ENCODE data around the gene OSBP2. TPM values are rescaled to one million over a fixed set of nuclear protein-coding genes. Genes with fewer than 3 reads are reported as not detected.

OSBP2 gene
- total and polyA plus RNA-seq, 2 of the 13 experiments (the other 11 are each of a cell fraction or from before 2014, with no cell fraction given): 5.0 to 7.7 TPM

DNA sequence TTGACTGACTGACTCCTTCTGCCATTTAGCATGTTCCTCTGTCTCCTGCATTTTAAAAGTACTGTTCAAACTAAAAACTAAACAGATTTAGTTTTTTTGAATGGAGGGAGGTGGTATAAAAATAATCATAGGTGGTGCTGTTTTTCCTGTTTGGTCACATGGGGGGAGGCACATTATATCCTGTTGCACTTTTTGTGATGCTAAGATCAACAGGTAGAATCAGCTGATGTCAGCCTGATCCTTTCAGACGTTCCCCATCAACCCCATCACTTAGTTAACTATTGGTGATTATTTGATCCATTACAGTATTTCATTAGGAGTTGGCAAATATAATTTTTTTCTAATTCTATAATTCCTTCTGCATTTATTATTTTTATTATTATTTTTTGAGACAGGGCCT, 5.1 kb upstream of the OSBP2 start (continued):
- TF ChIP-seq SP5 (CRISPR knock-in tag; IDR thresholded peaks at IDR 0.05; ENCODE audit: borderline replicate concordance, low read depth) (no peak), ZNF33B (CRISPR knock-in tag; IDR thresholded peaks at IDR 0.05) (no peak)
- TF ChIP-seq, protein P1, sequence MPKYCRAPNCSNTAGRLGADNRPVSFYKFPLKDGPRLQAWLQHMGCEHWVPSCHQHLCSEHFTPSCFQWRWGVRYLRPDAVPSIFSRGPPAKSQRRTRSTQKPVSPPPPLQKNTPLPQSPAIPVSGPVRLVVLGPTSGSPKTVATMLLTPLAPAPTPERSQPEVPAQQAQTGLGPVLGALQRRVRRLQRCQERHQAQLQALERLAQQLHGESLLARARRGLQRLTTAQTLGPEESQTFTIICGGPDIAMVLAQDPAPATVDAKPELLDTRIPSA (CRISPR knock-in tag; IDR thresholded peaks at IDR 0.05; ENCODE audit: borderline replicate concordance): no peak
- TF ChIP-seq, protein P2, sequence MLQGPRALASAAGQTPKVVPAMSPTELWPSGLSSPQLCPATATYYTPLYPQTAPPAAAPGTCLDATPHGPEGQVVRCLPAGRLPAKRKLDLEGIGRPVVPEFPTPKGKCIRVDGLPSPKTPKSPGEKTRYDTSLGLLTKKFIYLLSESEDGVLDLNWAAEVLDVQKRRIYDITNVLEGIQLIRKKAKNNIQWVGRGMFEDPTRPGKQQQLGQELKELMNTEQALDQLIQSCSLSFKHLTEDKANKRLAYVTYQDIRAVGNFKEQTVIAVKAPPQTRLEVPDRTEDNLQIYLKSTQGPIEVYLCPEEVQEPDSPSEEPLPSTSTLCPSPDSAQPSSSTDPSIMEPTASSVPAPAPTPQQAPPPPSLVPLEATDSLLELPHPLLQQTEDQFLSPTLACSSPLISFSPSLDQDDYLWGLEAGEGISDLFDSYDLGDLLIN (CRISPR knock-in tag; IDR thresholded peaks at IDR 0.05; ENCODE audit: borderline replicate concordance): no peak
- TF ChIP-seq, protein P3, sequence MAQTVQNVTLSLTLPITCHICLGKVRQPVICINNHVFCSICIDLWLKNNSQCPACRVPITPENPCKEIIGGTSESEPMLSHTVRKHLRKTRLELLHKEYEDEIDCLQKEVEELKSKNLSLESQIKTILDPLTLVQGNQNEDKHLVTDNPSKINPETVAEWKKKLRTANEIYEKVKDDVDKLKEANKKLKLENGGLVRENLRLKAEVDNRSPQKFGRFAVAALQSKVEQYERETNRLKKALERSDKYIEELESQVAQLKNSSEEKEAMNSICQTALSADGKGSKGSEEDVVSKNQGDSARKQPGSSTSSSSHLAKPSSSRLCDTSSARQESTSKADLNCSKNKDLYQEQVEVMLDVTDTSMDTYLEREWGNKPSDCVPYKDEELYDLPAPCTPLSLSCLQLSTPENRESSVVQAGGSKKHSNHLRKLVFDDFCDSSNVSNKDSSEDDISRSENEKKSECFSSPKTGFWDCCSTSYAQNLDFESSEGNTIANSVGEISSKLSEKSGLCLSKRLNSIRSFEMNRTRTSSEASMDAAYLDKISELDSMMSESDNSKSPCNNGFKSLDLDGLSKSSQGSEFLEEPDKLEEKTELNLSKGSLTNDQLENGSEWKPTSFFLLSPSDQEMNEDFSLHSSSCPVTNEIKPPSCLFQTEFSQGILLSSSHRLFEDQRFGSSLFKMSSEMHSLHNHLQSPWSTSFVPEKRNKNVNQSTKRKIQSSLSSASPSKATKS (CRISPR knock-in tag; IDR thresholded peaks at IDR 0.05): no peak

DNA sequence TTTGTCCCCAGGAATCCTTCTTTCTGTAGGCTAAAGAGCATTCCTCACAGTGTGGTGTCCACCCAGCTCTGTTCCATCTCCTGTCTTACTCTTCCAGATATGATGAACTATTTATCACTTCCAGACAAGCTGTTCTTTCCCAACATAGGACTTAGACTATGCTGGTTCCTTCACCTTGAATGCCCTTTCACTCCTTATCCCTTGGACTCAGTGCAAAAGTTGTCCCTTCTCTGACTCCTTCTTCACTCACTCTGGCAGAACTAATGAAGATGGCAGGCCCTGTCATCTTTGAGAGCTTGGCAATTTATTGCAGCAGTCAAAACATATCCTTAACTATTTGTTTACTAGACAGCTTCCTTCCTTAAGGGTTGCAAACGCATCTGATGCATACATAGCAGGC, 3.5 kb upstream of the OSBP2 start:
- no peak for FAIRE-seq
- ChIA-PET CTCF (ENCODE audit: low intra/inter-chr PET ratio, low total read pairs) (no interaction called here), POLR2A (no interaction called here)
- no peak overlapping the region for H3K9ac ChIP-seq (ENCODE audit: insufficient read depth, low read depth, low read length)
- no peaks in the 10 kb centered on the region for H3K79me2 ChIP-seq (ENCODE audit: insufficient read depth, low read length)
- 7% methylated on average over 1 of the region's 1 CpG for WGBS (ENCODE audit: low lambda C conversion rate)
- no peak for TF ChIP-seq DNMT1 (CRISPR knock-in tag; IDR thresholded peaks at IDR 0.05)
- TF ChIP-seq U2AF2 (IDR thresholded peaks at IDR 0.05; ENCODE audit: low read depth, low read length): no peak
- TF ChIP-seq SOX5 (CRISPR knock-in tag; IDR thresholded peaks at IDR 0.05; ENCODE audit: borderline replicate concordance): no peak
- no peak for TF ChIP-seq KMT2A (CRISPR knock-in tag; IDR thresholded peaks at IDR 0.05)
- no peak for TF ChIP-seq XRCC5 (optimal IDR thresholded peaks at IDR 0.05; ENCODE audit: low read length)
- TF ChIP-seq, protein P4, sequence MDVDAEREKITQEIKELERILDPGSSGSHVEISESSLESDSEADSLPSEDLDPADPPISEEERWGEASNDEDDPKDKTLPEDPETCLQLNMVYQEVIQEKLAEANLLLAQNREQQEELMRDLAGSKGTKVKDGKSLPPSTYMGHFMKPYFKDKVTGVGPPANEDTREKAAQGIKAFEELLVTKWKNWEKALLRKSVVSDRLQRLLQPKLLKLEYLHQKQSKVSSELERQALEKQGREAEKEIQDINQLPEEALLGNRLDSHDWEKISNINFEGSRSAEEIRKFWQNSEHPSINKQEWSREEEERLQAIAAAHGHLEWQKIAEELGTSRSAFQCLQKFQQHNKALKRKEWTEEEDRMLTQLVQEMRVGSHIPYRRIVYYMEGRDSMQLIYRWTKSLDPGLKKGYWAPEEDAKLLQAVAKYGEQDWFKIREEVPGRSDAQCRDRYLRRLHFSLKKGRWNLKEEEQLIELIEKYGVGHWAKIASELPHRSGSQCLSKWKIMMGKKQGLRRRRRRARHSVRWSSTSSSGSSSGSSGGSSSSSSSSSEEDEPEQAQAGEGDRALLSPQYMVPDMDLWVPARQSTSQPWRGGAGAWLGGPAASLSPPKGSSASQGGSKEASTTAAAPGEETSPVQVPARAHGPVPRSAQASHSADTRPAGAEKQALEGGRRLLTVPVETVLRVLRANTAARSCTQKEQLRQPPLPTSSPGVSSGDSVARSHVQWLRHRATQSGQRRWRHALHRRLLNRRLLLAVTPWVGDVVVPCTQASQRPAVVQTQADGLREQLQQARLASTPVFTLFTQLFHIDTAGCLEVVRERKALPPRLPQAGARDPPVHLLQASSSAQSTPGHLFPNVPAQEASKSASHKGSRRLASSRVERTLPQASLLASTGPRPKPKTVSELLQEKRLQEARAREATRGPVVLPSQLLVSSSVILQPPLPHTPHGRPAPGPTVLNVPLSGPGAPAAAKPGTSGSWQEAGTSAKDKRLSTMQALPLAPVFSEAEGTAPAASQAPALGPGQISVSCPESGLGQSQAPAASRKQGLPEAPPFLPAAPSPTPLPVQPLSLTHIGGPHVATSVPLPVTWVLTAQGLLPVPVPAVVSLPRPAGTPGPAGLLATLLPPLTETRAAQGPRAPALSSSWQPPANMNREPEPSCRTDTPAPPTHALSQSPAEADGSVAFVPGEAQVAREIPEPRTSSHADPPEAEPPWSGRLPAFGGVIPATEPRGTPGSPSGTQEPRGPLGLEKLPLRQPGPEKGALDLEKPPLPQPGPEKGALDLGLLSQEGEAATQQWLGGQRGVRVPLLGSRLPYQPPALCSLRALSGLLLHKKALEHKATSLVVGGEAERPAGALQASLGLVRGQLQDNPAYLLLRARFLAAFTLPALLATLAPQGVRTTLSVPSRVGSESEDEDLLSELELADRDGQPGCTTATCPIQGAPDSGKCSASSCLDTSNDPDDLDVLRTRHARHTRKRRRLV (CRISPR knock-in tag; IDR thresholded peaks at IDR 0.05): no peak
- no peak for ATAC-seq
- no peak overlapping the region for H3K27ac ChIP-seq (ENCODE audit: extremely low read length, insufficient read depth, low read length)
- H2AFZ ChIP-seq (ENCODE audit: low read length): no peak overlapping the region
- intact Hi-C loops (cut with micrococcal nuclease; ENCODE audit: unreplicated experiment): no loop called here
- H3K4me2 ChIP-seq (ENCODE audit: low read depth, low read length): no peak overlapping the region
- no peaks in the 10 kb centered on the region for H3K9me3 ChIP-seq (ENCODE audit: low read length)
- in situ Hi-C loops (cut with HindIII; ENCODE audit: extremely low pct_ligation_motif_present, low pct_unique_long_range_greater_than_20kb): no loop called here
- no peak for DNase-seq (ENCODE audit: low spot score)
- H4K20me1 ChIP-seq (ENCODE audit: insufficient read depth, low read length): peaks cover 5% of the 10 kb centered on the region; the same call in 1 of the 2 replicates
- no peak overlapping the region for H3K4me3 ChIP-seq (replicated peaks in 1 of 3; ENCODE audit: insufficient read depth in 1 of 3, low read depth in 2 of 3, low read length in 3 of 3)
- peaks cover 4 to 25% of the 10 kb centered on the region in 2 experiments; a peak in 4 of 5 replicates for H3K27me3 ChIP-seq (ENCODE audit: control insufficient read depth in 1 of 2, insufficient read depth in 2 of 2, low read length in 2 of 2)
- no TSS peak for BruUV-seq (replicated peaks)
- no peaks in the 10 kb centered on the region for H3K36me3 ChIP-seq (replicated peaks in 1 of 2; ENCODE audit: control insufficient read depth in 1 of 2, insufficient read depth in 2 of 2, low read length in 2 of 2)
- H3K4me1 ChIP-seq (ENCODE audit: insufficient read depth, low read length): peaks cover 9% of the 10 kb centered on the region
